Measurements from ENCODE around the gene ZBED6. TPM values are rescaled to one million over a fixed set of nuclear protein-coding genes. Genes with fewer than 3 reads are reported as not detected.

ZBED6 gene
- polyA plus RNA-seq, 1 of the 3 experiments (the other 2 are of a cell fraction) = 2.5 TPM

DNA sequence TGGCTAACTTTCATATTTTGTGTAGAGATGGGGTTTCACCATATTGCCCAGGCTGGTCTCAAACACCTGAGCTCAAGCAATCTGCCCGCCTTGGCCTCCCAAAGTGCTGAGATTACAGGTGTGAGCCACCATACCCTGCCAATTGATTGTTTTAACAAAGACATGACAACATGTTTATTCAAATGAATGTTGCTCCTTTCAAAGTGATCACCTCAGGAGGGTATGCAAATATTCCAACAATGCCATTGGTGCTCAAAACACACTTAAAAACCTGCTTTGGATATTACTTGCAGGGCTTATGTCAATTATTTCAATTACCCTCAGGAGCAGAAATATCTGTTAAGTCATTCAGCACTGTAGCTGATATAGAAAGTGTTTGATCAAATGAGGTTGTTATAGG, 22.6 kb upstream of the ZBED6 start:
- no peak overlapping the region for H2AFZ ChIP-seq (ENCODE audit: low read depth)
- peaks cover 7 to 8% of the 10 kb centered on the region in 2 experiments; a peak in 2 of 4 replicates for H3K4me1 ChIP-seq (ENCODE audit: control insufficient read depth in 1 of 2, insufficient read depth in 2 of 2, low read depth in 1 of 2, low read length in 1 of 2)
- no peaks in the 10 kb centered on the region for H3K36me3 ChIP-seq (replicated peaks in 1 of 2; ENCODE audit: control insufficient read depth in 1 of 2, insufficient read depth in 2 of 2, low read length in 1 of 2)
- TF ChIP-seq YY1 (IDR thresholded peaks at IDR 0.05; ENCODE audit: low read depth) = no peak
- TF ChIP-seq ELF1 (IDR thresholded peaks at IDR 0.05) = no peak
- TF ChIP-seq, protein P1, sequence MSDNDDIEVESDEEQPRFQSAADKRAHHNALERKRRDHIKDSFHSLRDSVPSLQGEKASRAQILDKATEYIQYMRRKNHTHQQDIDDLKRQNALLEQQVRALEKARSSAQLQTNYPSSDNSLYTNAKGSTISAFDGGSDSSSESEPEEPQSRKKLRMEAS (IDR thresholded peaks at IDR 0.05; ENCODE audit: low read depth) = no peak
- TF ChIP-seq RXRA (IDR thresholded peaks at IDR 0.05; ENCODE audit: borderline replicate concordance, low read depth) = no peak
- TF ChIP-seq, protein P2, sequence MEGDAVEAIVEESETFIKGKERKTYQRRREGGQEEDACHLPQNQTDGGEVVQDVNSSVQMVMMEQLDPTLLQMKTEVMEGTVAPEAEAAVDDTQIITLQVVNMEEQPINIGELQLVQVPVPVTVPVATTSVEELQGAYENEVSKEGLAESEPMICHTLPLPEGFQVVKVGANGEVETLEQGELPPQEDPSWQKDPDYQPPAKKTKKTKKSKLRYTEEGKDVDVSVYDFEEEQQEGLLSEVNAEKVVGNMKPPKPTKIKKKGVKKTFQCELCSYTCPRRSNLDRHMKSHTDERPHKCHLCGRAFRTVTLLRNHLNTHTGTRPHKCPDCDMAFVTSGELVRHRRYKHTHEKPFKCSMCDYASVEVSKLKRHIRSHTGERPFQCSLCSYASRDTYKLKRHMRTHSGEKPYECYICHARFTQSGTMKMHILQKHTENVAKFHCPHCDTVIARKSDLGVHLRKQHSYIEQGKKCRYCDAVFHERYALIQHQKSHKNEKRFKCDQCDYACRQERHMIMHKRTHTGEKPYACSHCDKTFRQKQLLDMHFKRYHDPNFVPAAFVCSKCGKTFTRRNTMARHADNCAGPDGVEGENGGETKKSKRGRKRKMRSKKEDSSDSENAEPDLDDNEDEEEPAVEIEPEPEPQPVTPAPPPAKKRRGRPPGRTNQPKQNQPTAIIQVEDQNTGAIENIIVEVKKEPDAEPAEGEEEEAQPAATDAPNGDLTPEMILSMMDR (IDR thresholded peaks at IDR 0.05) = no peak
- no peak for TF ChIP-seq NRF1 (IDR thresholded peaks at IDR 0.05; ENCODE audit: low read depth, low read length)
- TF ChIP-seq SMC3 (IDR thresholded peaks at IDR 0.05; ENCODE audit: low read depth, low read length) = no peak
- no peak for TF ChIP-seq GATA2 (CRISPR knock-in tag; IDR thresholded peaks at IDR 0.05)
- no peak for TF ChIP-seq MXI1 (IDR thresholded peaks at IDR 0.05; ENCODE audit: low read depth, low read length)
- TF ChIP-seq TEAD4 (IDR thresholded peaks at IDR 0.05; ENCODE audit: borderline replicate concordance, insufficient read depth) = no peak
- no peak for TF ChIP-seq TAF1 (IDR thresholded peaks at IDR 0.05; ENCODE audit: borderline replicate concordance, low read depth, low read length)
- TF ChIP-seq TCF12 (IDR thresholded peaks at IDR 0.05) = no peak
- no peaks in the 10 kb centered on the region for H3F3A ChIP-seq (replicated peaks; ENCODE audit: insufficient read depth)
- H3K4me2 ChIP-seq = no peak overlapping the region
- no peaks in the 10 kb centered on the region for H3K79me2 ChIP-seq (ENCODE audit: insufficient read depth)
- 85% methylated on average over 1 of the region's 1 CpG for WGBS (ENCODE audit: low lambda C conversion rate)
- H3K27me3 ChIP-seq (ENCODE audit: insufficient read depth) = no peaks in the 10 kb centered on the region
- POLR2A ChIA-PET = no interaction called here
- CTCF ChIA-PET = interaction anchor here (1.1 to 1.4 kb wide), 2 partner anchors 70 to 269 kb away, joined by 3 to 5 read pairs; no protein-coding TSS in a partner anchor
- H3K27ac ChIP-seq (ENCODE audit: low read depth in 2 of 2, low read length in 1 of 2) = no peak overlapping the region
- DNase-seq = no peak
- H4K20me1 ChIP-seq (ENCODE audit: insufficient read depth) = no peaks in the 10 kb centered on the region
- no peak overlapping the region for H3K9ac ChIP-seq
- H3K4me3 ChIP-seq (ENCODE audit: low read depth in 2 of 2, low read length in 1 of 2) = no peak overlapping the region
- H3K9me3 ChIP-seq = no peaks in the 10 kb centered on the region
- H3K9me2 ChIP-seq = no peaks in the 10 kb centered on the region

DNA sequence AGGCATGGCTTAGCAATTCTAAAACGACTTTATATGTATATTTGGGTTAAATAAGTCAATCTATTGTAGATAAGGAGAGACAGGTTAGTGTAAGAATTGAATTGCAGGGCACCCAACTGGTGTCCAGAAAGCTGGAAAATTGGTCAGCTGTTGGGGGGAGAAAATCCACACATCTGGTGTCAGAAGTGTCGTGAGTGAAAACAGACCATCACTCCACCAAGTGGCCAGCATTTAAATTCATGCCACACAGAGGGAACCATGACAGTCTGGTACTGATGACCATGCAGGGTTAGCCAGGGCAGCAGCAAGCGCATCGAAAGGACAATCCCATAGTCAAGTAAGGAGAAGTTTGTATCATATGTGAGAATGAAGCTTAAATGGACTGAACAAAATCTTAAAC, 18.8 kb upstream of the ZBED6 start:
- no peaks in the 10 kb centered on the region for H3F3A ChIP-seq (replicated peaks; ENCODE audit: insufficient read depth)
- no peaks in the 10 kb centered on the region for H3K9me2 ChIP-seq
- H3K36me3 ChIP-seq (replicated peaks in 1 of 2; ENCODE audit: control insufficient read depth in 1 of 2, insufficient read depth in 2 of 2, low read length in 1 of 2) = no peaks in the 10 kb centered on the region
- WGBS (ENCODE audit: low lambda C conversion rate) = 58% methylated on average over 4 of the region's 4 CpGs
- POLR2A ChIA-PET = no interaction called here
- no peak overlapping the region for H2AFZ ChIP-seq (ENCODE audit: low read depth)
- CTCF ChIA-PET = interaction anchor here (0.6 to 2.4 kb wide), 8 partner anchors 11 to 460 kb away, joined by 3 to 9 read pairs (median 4); no protein-coding TSS in a partner anchor
- H4K20me1 ChIP-seq (ENCODE audit: insufficient read depth) = no peaks in the 10 kb centered on the region
- H3K27ac ChIP-seq (ENCODE audit: low read depth in 2 of 2, low read length in 1 of 2) = no peak overlapping the region
- H3K9ac ChIP-seq = no peak overlapping the region
- H3K9me3 ChIP-seq = no peaks in the 10 kb centered on the region
- H3K27me3 ChIP-seq (ENCODE audit: insufficient read depth) = no peaks in the 10 kb centered on the region
- peaks cover 0 to 3% of the 10 kb centered on the region in 2 experiments; a peak in 1 of 4 replicates for H3K4me1 ChIP-seq (ENCODE audit: control insufficient read depth in 1 of 2, insufficient read depth in 2 of 2, low read depth in 1 of 2, low read length in 1 of 2)
- no peak overlapping the region for H3K4me2 ChIP-seq
- DNase-seq = peak; percentile 52
- H3K79me2 ChIP-seq (ENCODE audit: insufficient read depth) = no peaks in the 10 kb centered on the region
- H3K4me3 ChIP-seq (ENCODE audit: low read depth in 2 of 2, low read length in 1 of 2) = no peak overlapping the region
- TF ChIP-seq, protein P3, sequence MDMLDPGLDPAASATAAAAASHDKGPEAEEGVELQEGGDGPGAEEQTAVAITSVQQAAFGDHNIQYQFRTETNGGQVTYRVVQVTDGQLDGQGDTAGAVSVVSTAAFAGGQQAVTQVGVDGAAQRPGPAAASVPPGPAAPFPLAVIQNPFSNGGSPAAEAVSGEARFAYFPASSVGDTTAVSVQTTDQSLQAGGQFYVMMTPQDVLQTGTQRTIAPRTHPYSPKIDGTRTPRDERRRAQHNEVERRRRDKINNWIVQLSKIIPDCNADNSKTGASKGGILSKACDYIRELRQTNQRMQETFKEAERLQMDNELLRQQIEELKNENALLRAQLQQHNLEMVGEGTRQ (IDR thresholded peaks at IDR 0.05; ENCODE audit: borderline replicate concordance, low read depth, low read length) = no peak
- TF ChIP-seq YY1 (IDR thresholded peaks at IDR 0.05; ENCODE audit: low read depth) (no peak), NRF1 (IDR thresholded peaks at IDR 0.05; ENCODE audit: low read depth, low read length) (no peak), FOXM1 (IDR thresholded peaks at IDR 0.05; ENCODE audit: low read depth) (no peak), NFIC (IDR thresholded peaks at IDR 0.05; ENCODE audit: borderline replicate concordance) (no peak), ELF1 (IDR thresholded peaks at IDR 0.05) (no peak), TEAD4 (IDR thresholded peaks at IDR 0.05; ENCODE audit: borderline replicate concordance, insufficient read depth) (no peak), RXRA (IDR thresholded peaks at IDR 0.05; ENCODE audit: borderline replicate concordance, low read depth) (no peak), GABPA (IDR thresholded peaks at IDR 0.05; ENCODE audit: low read depth) (no peak), MXI1 (IDR thresholded peaks at IDR 0.05; ENCODE audit: low read depth, low read length) (no peak), JUND (IDR thresholded peaks at IDR 0.05) (no peak), TAF1 (IDR thresholded peaks at IDR 0.05; ENCODE audit: borderline replicate concordance, low read depth, low read length) (no peak), EZH2phosphoT487 (IDR thresholded peaks at IDR 0.05; ENCODE audit: borderline replicate concordance, low read depth) (no peak)
- TF ChIP-seq, protein P4, sequence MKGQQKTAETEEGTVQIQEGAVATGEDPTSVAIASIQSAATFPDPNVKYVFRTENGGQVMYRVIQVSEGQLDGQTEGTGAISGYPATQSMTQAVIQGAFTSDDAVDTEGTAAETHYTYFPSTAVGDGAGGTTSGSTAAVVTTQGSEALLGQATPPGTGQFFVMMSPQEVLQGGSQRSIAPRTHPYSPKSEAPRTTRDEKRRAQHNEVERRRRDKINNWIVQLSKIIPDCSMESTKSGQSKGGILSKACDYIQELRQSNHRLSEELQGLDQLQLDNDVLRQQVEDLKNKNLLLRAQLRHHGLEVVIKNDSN (IDR thresholded peaks at IDR 0.05; ENCODE audit: borderline replicate concordance, low read depth) = no peak
- TF ChIP-seq, protein P5, sequence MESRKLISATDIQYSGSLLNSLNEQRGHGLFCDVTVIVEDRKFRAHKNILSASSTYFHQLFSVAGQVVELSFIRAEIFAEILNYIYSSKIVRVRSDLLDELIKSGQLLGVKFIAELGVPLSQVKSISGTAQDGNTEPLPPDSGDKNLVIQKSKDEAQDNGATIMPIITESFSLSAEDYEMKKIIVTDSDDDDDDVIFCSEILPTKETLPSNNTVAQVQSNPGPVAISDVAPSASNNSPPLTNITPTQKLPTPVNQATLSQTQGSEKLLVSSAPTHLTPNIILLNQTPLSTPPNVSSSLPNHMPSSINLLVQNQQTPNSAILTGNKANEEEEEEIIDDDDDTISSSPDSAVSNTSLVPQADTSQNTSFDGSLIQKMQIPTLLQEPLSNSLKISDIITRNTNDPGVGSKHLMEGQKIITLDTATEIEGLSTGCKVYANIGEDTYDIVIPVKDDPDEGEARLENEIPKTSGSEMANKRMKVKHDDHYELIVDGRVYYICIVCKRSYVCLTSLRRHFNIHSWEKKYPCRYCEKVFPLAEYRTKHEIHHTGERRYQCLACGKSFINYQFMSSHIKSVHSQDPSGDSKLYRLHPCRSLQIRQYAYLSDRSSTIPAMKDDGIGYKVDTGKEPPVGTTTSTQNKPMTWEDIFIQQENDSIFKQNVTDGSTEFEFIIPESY (IDR thresholded peaks at IDR 0.05; ENCODE audit: borderline replicate concordance, low read depth) = no peak
- TF ChIP-seq, protein P6, sequence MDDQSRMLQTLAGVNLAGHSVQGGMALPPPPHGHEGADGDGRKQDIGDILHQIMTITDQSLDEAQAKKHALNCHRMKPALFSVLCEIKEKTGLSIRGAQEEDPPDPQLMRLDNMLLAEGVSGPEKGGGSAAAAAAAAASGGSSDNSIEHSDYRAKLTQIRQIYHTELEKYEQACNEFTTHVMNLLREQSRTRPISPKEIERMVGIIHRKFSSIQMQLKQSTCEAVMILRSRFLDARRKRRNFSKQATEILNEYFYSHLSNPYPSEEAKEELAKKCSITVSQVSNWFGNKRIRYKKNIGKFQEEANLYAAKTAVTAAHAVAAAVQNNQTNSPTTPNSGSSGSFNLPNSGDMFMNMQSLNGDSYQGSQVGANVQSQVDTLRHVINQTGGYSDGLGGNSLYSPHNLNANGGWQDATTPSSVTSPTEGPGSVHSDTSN (IDR thresholded peaks at IDR 0.05) = no peak

Measured in SK-N-SH (cell line).